SK-N-SH treated with all-trans-retinoic acid at 6 μM for 48 hours (cell line): ENCODE results near the gene TLN1.

Experiments used
- GLIS3 ChIP-seq: fragments of 250-450 bp; sonication (Bioruptor Pico); IDR thresholded peaks from 2 replicates; pipeline ENCODE4 v1.5.0; 2020; ENCODE audit warnings: mild to moderate bottlenecking, moderate library complexity
- PATZ1 ChIP-seq: fragments of 250-450 bp; sonication (Bioruptor Pico); IDR thresholded peaks from 2 replicates; pipeline ENCODE4 v1.8.0; 2020; ENCODE audit warnings: mild to moderate bottlenecking, moderate library complexity, borderline replicate concordance
- ZC3H10 ChIP-seq: fragments of 250-450 bp; sonication (Bioruptor Pico); IDR thresholded peaks from 2 replicates; pipeline ENCODE4 v1.5.1; 2021; ENCODE audit warnings: mild to moderate bottlenecking, moderate library complexity
- ZFP30 ChIP-seq: fragments of 450-650 bp; formaldehyde crosslinking; IDR thresholded peaks from 2 replicates; pipeline ENCODE4 v1.5.0; 2022; ENCODE audit warnings: mild to moderate bottlenecking, moderate library complexity

GRCh38 chr9:35738186-35738585 is 6.2 kb upstream of the TLN1 start:
- TF ChIP-seq GLIS3 (CRISPR knock-in tag) = no peak
- TF ChIP-seq ZFP30 (CRISPR knock-in tag) = no peak
- TF ChIP-seq ZC3H10 (CRISPR knock-in tag) = no peak
- TF ChIP-seq PATZ1 (CRISPR knock-in tag) = no peak
